ENCODE measurements around the gene PYHIN1.
A peak's percentile ranks its signal among the peaks of the same experiment; 100 is the strongest.
"Not testable (repeated sequence)": the region's sequence is repeated elsewhere in the genome, so short reads cannot be mapped to it uniquely, and the experiment has no call there.

Gene PYHIN1

DNA sequence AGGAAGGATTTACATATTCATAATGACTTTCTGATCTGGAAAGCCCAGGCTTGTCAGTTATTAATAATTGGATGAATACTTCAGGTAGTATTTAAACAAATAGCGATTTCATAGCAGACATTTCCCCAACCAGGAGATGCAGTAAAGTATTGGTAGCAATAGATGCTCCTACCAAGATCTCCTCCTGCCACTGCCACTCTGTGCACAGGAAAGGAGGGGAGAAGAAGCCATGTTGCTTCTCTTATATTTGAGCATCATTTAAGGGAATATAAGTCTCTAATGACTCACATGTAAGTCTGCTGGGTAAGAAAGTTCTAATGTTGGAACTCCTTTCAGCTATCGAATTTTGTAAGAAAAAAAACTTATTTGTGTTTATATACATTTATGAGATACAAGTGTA is 77.9 kb downstream of the PYHIN1 start:
- POLR2A ChIA-PET: no interaction called here
- CTCF ChIA-PET: interaction anchor here (1.0 to 2.9 kb wide), 5 partner anchors 9 to 178 kb away, joined by 3 to 16 read pairs (median 5); partner anchors contain the start of gene MNDA
- TF ChIP-seq, protein P1, sequence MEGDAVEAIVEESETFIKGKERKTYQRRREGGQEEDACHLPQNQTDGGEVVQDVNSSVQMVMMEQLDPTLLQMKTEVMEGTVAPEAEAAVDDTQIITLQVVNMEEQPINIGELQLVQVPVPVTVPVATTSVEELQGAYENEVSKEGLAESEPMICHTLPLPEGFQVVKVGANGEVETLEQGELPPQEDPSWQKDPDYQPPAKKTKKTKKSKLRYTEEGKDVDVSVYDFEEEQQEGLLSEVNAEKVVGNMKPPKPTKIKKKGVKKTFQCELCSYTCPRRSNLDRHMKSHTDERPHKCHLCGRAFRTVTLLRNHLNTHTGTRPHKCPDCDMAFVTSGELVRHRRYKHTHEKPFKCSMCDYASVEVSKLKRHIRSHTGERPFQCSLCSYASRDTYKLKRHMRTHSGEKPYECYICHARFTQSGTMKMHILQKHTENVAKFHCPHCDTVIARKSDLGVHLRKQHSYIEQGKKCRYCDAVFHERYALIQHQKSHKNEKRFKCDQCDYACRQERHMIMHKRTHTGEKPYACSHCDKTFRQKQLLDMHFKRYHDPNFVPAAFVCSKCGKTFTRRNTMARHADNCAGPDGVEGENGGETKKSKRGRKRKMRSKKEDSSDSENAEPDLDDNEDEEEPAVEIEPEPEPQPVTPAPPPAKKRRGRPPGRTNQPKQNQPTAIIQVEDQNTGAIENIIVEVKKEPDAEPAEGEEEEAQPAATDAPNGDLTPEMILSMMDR (IDR thresholded peaks at IDR 0.05; ENCODE audit: control extremely low read depth, extremely low read depth, low read depth, missing control alignments): no peak
- DNase-seq (ENCODE audit: extremely low spot score): no peak

DNA sequence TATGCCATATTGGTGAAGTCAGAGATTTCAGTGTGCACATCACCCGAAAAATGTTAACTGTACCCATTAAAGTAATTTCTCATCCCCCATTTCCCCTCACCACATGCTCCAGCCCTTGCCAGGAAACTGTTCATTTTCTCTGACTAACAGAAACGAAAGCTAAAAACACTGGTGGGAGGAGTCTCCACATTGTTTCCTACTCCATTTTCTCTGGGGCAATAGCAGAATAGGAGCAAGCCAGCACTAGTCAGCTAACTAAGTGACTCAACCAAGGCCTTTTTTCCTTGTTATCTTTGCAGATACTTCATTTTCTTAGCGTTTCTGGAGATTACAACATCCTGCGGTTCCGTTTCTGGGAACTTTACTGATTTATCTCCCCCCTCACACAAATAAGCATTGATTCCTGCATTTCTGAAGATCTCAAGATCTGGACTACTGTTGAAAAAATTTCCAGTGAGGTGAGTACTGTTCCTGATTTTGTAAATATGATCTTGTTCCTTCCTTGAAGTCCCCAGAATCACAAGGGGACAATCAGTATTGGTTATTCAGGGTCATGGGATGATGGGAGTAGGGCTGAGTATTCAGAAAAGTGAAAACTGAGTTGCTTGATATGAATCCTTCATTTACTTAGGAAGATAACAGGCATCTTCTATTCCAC is 78.5 kb downstream of the PYHIN1 start, which contains the start of gene IFI16:
TSS of gene IFI16 (plus strand) at position 204 of the 658 bp plus-strand sequence. CDS start 4,774 bp downstream, outside the sequence.
- TF ChIP-seq, protein P1 (IDR thresholded peaks at IDR 0.05; ENCODE audit: control extremely low read depth, extremely low read depth, low read depth, missing control alignments): no peak

DNA sequence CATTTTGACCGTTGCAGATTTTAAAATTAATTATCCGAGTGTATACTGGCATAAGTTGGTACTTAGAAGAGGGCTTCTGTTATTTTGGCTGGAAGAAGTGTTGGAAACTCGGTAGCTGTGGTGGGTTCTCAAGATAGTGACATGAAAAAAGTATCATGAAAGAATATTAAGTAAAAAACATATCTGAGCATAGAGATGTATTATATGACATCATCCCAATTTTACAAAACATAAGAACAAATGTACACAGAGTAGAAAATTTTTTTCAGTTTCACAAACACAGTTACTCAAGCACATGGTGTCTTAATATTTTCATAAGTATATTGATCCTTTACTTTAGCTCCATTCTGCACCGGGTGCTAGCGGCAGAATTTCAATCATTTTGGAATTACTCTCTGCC is 79.0 kb downstream of the PYHIN1 start:
- ChIA-PET CTCF (interaction anchor here (1.1 to 2.9 kb wide), 5 partner anchors 10 to 179 kb away, joined by 3 to 16 read pairs (median 4); partner anchors contain the start of genes AIM2 and MNDA), POLR2A (no interaction called here)
- DNase-seq (ENCODE audit: extremely low spot score): no peak
- TF ChIP-seq, protein P1 (IDR thresholded peaks at IDR 0.05; ENCODE audit: control extremely low read depth, extremely low read depth, low read depth, missing control alignments): no peak

More for the DNA sequence above, 78.5 kb downstream of the PYHIN1 start, which contains the start of gene IFI16:
- DNase-seq (ENCODE audit: extremely low spot score): peak; percentile 53
- CTCF ChIA-PET: interaction anchor here (1.1 to 2.9 kb wide), 5 partner anchors 10 to 179 kb away, joined by 3 to 16 read pairs (median 4); partner anchors contain the start of genes AIM2 and MNDA
- POLR2A ChIA-PET: no interaction called here

DNA sequence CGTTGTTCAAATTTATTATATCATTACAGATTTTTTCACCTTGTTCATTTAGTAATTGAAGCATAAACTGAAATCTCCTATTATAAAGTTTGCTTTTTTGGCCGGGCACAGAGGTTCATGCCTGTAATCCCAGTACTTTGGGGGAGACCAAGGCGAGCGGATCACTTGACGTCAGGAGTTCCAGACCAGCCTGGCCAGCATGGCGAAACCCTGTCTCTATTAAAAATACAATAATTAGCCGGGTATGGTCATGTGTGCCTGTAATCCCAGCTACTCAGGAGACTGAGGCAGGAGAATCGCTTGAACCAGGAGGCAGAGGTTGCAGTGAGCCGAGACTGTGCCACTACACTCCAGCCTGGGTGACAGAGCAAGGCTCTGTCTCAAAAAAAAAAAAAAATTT is 79.6 kb downstream of the PYHIN1 start:
- POLR2A ChIA-PET; DNase-seq (ENCODE audit: extremely low spot score): not testable (repeated sequence)
- CTCF ChIA-PET: interaction anchor here (2.9 kb wide), 1 partner anchor 13 kb away, joined by 16 read pairs; no protein-coding TSS in a partner anchor

DNA sequence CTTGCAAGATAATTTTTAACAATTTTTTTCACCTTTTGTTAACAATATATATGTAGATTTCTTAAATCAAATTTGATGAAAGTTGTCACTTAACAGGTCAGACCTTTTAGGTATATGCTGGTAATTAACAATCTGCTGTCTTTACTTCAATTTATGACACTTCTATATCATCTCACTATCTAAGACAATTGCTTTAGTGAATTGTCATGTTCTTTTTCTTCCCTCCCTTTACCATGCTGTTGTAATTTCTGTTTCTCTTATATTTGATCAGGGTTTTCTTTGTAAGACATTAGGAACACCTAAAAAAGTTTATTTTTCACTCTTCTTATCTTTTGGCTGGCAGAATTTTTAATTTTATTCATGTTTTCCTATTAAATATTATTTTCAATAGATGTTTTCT is 80.4 kb downstream of the PYHIN1 start:
- POLR2A ChIA-PET: no interaction called here
- CTCF ChIA-PET: no interaction called here
- TF ChIP-seq, protein P1 (IDR thresholded peaks at IDR 0.05; ENCODE audit: control extremely low read depth, extremely low read depth, low read depth, missing control alignments): no peak
- DNase-seq (ENCODE audit: extremely low spot score): no peak

DNA sequence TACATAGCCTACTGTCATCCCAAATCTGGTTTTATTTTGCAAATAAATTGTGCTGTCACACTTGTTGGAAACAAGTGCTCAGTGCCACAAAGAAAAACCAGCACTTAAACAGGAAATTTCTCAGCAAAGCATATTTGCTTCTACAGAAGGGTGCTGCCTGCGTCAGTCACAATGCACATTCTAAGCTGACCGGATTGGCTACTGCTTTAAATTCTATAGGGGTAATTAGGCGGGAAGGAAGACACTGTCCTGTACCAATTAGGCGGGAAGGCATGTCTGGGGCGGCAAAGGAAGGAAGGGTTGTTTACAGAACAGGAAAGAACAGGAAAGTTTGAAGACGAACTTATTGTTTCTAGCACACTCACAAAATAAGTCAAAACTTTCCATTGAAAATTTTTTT is 81.1 kb downstream of the PYHIN1 start:
- ChIA-PET CTCF (no interaction called here), POLR2A (no interaction called here)
- TF ChIP-seq, protein P1 (IDR thresholded peaks at IDR 0.05; ENCODE audit: control extremely low read depth, extremely low read depth, low read depth, missing control alignments): no peak
- DNase-seq (ENCODE audit: extremely low spot score): peak; percentile 23

DNA sequence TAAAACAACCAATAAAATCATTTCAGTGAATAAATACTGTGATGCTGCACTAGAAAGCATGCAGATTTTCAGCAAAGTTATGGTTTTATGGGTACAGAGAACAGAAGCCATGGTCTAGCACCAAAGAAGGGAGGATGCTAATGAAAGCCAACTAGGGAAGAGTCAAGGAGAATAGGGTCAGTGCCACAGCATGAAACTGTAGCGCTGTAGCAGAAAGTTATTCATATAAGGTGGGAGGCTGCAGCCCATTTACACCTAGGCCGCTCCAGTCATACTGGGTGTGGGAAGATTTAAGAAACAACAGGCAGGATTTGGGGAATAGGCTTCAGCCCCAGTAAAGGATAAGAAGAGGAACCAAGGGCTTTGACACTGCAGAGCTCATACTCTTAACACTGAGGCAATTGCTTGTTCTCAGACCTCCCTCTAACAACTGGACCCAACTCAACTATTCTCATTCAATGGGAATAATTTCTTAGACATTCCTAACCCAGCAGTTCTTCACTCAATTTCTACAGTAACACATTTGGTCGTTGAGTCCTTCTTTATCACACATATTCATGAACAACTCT is 82.7 kb downstream of the PYHIN1 start:
- CTCF ChIA-PET: interaction anchor here (1.0 to 2.0 kb wide), 2 partner anchors 9 to 17 kb away, joined by 3 to 6 read pairs; no protein-coding TSS in a partner anchor
- TF ChIP-seq, protein P1 (IDR thresholded peaks at IDR 0.05; ENCODE audit: control extremely low read depth, extremely low read depth, low read depth, missing control alignments): no peak
- POLR2A ChIA-PET: no interaction called here
- DNase-seq (ENCODE audit: extremely low spot score): no peak
